Brain microvascular endothelial cell (primary cell): Measurements from ENCODE around the gene DNAJB7.
"Not testable (repeated sequence)": the region's sequence is repeated elsewhere in the genome, so short reads cannot be mapped to it uniquely, and the experiment has no call there.

Source experiments
- DNase-seq: peaks from one replicate; pipeline ENCODE4 v3.0.0-alpha.2; 2020
- H3K27ac ChIP-seq: fragments of 250-450 bp; sonication (Bioruptor Pico); 2 replicates; pipeline ENCODE4 v1.5.1; 2020; ENCODE audit warnings: mild to moderate bottlenecking, moderate library complexity
- H3K27me3 ChIP-seq: fragments of 250-450 bp; sonication (Bioruptor Pico); replicated peaks from 2 replicates; pipeline ENCODE4 v1.5.1; 2020; ENCODE audit warnings: mild to moderate bottlenecking
- H3K36me3 ChIP-seq: fragments of 250-450 bp; sonication (Bioruptor Pico); replicated peaks from 2 replicates; pipeline ENCODE4 v1.5.1; 2020; ENCODE audit warnings: mild to moderate bottlenecking
- H3K4me3 ChIP-seq: 2 replicates; pipeline ENCODE4 v1.5.1; 2011; ENCODE audit warnings: low read depth, mild to moderate bottlenecking, control low read depth, low read length, moderate library complexity
- CTCF ChIP-seq: IDR thresholded peaks from 2 replicates; pipeline ENCODE4 v1.5.1; 2011; ENCODE audit warnings: low read depth, mild to moderate bottlenecking, moderate library complexity, low read length, control low read depth, inconsistent platforms; ENCODE audit errors: missing control alignments
- in situ Hi-C: cut with HindIII; loops from 2 replicates; pipeline ENCODE4 v1.10.0; 2017; ENCODE audit warnings: low sequenced_read_pairs, low pct_ligation_motif_present

The DNAJB7 gene

GRCh38 chr22:40855071-40855978 is 6.6 kb downstream of the DNAJB7 start:
- no peaks in the 10 kb centered on the region for H3K27me3 ChIP-seq
- peaks cover 2% of the 10 kb centered on the region for H3K36me3 ChIP-seq
- TF ChIP-seq CTCF = no peak
- in situ Hi-C loops = no loop called here
- peak overlapping the region; percentile 99 for H3K27ac ChIP-seq
- H3K4me3 ChIP-seq = peak overlapping the region; percentile 97
- no peak for DNase-seq

GRCh38 chr22:40853961-40854360 is 8.0 kb downstream of the DNAJB7 start:
- no peak for TF ChIP-seq CTCF
- in situ Hi-C loops = no loop called here
- Histone ChIP-seq H3K36me3 (peaks cover 9% of the 10 kb centered on the region), H3K4me3 (no peak overlapping the region), H3K27ac (no peak overlapping the region), H3K27me3 (no peaks in the 10 kb centered on the region)
- DNase-seq = no peak

GRCh38 chr22:40853333-40853732 is 8.6 kb downstream of the DNAJB7 start:
- DNase-seq = no peak
- peaks cover 12% of the 10 kb centered on the region for H3K36me3 ChIP-seq
- H3K27me3 ChIP-seq = no peaks in the 10 kb centered on the region
- no peak overlapping the region for H3K4me3 ChIP-seq
- no peak for TF ChIP-seq CTCF
- in situ Hi-C loops = no loop called here
- H3K27ac ChIP-seq = no peak overlapping the region

GRCh38 chr22:40845816-40846215 is 16.1 kb downstream of the DNAJB7 start:
- H3K27me3 ChIP-seq, H3K27ac ChIP-seq, H3K4me3 ChIP-seq, in situ Hi-C loops, DNase-seq: not testable (repeated sequence)
- H3K36me3 ChIP-seq = peaks cover 46% of the 10 kb centered on the region

- in situ Hi-C loops = no loop called here
- TF ChIP-seq CTCF = no peak
- H3K27ac ChIP-seq = no peak overlapping the region
- no peaks in the 10 kb centered on the region for H3K27me3 ChIP-seq
- H3K36me3 ChIP-seq = peaks cover 48% of the 10 kb centered on the region
- DNase-seq = no peak
- H3K4me3 ChIP-seq = no peak overlapping the region
Measured at GRCh38 chr22:40844951-40845350, 17.0 kb downstream of the DNAJB7 start.

- Histone ChIP-seq H3K27me3 (no peaks in the 10 kb centered on the region), H3K4me3 (no peak overlapping the region), H3K27ac (no peak overlapping the region), H3K36me3 (peaks cover 60% of the 10 kb centered on the region)
- TF ChIP-seq CTCF = no peak
- in situ Hi-C loops = no loop called here
- DNase-seq = no peak
Measured at GRCh38 chr22:40838486-40838885, 23.4 kb downstream of the DNAJB7 start.
